LNCAP (cell line): ENCODE data around the gene JMJD6.

Source experiments
- TF ChIP-seq, protein P1 (sequence below): fragments of 450-650 bp; IDR thresholded peaks from 2 replicates; pipeline ENCODE4 v1.5.1; 2017; ENCODE audit warnings: mild to moderate bottlenecking

JMJD6 gene

DNA sequence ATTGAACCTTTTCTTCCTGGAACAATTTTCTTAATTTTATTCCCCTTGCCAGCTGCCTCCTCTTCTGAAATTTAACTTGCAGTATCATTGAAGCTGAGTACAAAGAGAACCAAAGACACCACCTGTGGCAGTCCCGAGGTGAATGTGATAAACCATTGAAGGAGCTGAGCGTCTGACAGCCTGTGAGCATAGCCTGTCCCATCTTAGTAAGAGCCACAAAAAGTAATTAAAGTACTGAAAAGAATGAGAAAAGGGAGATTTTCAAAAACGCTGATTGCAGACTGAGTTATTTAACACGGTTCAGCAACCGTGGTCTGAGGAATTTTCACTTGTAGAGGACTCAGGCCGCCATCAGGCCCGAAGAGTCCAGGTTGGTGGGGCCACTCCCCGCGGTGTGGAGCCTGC lies 55.7 kb downstream of the JMJD6 start:
- TF ChIP-seq, protein P1, sequence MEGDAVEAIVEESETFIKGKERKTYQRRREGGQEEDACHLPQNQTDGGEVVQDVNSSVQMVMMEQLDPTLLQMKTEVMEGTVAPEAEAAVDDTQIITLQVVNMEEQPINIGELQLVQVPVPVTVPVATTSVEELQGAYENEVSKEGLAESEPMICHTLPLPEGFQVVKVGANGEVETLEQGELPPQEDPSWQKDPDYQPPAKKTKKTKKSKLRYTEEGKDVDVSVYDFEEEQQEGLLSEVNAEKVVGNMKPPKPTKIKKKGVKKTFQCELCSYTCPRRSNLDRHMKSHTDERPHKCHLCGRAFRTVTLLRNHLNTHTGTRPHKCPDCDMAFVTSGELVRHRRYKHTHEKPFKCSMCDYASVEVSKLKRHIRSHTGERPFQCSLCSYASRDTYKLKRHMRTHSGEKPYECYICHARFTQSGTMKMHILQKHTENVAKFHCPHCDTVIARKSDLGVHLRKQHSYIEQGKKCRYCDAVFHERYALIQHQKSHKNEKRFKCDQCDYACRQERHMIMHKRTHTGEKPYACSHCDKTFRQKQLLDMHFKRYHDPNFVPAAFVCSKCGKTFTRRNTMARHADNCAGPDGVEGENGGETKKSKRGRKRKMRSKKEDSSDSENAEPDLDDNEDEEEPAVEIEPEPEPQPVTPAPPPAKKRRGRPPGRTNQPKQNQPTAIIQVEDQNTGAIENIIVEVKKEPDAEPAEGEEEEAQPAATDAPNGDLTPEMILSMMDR: no peak

DNA sequence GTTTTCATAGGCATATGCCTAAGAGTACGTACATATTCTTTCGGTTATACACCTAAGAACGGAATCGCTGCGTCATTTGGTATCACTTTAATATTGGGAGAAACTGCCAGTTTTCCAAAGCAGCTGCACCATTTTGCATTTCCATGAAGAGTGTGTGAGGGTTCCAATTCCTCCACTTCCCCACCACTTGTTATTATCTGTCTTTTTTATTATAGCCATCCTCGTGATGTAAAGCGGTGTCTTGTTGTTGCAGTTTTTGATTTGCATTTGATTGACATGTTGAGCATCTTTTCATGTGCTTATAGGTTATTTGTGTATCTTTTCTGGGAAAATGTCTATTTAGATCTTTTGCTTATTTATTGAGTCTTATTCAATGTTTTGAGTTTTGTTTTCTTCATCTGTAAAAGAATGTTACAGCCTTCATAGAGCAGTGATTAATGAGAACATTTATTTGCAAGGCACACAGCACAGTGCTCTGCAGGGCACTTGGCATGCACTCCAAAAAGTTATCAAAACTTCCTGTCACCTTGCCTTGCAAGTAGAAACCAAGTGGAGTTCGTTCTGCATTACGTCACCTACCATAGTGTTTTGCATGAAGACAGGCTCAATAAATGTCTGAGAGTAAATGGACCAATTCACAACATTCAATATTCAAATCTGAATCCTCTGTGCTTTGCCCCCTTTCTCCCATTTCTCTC lies 56.2 kb downstream of the JMJD6 start:
- TF ChIP-seq, protein P1: no peak
